HEK293T (cell line): ENCODE data around the gene GLRA3.

Experiments
- ARNT ChIP-seq: fragments of 450-650 bp; IDR thresholded peaks from 2 replicates; pipeline ENCODE4 v1.6.1; 2017; ENCODE audit warnings: mild to moderate bottlenecking
- BHLHE40 ChIP-seq: fragments of 450-650 bp; IDR thresholded peaks from 2 replicates; pipeline ENCODE4 v1.6.1; 2016; ENCODE audit warnings: mild to moderate bottlenecking, moderate library complexity, borderline replicate concordance
- CTBP1 ChIP-seq: fragments of 450-650 bp; IDR thresholded peaks from 2 replicates; pipeline ENCODE4 v1.6.1; 2016; ENCODE audit warnings: borderline replicate concordance
- FOXA1 ChIP-seq: fragments of 450-650 bp; IDR thresholded peaks from 2 replicates; pipeline ENCODE4 v1.6.1; 2016; ENCODE audit warnings: mild to moderate bottlenecking
- FOXK2 ChIP-seq: fragments of 450-650 bp; IDR thresholded peaks from 2 replicates; pipeline ENCODE4 v1.6.1; 2016; ENCODE audit warnings: mild to moderate bottlenecking
- FOXM1 ChIP-seq: fragments of 450-650 bp; IDR thresholded peaks from 2 replicates; pipeline ENCODE4 v1.6.1; 2017; ENCODE audit warnings: mild to moderate bottlenecking, borderline replicate concordance
- L3MBTL2 ChIP-seq: fragments of 450-650 bp; conservative IDR thresholded peaks from 2 replicates; pipeline ENCODE4 v1.6.1; 2016; ENCODE audit warnings: mild to moderate bottlenecking
- NFRKB ChIP-seq: fragments of 450-650 bp; IDR thresholded peaks from 2 replicates; pipeline ENCODE4 v1.6.1; 2016; ENCODE audit warnings: mild to moderate bottlenecking, moderate library complexity
- SP1 ChIP-seq: fragments of 450-650 bp; IDR thresholded peaks from 2 replicates; pipeline ENCODE4 v1.6.1; 2017
- SUZ12 ChIP-seq: fragments of 450-650 bp; IDR thresholded peaks from 2 replicates; pipeline ENCODE4 v1.6.1; 2016; ENCODE audit warnings: mild to moderate bottlenecking
- TARDBP ChIP-seq: fragments of 450-650 bp; IDR thresholded peaks from 2 replicates; pipeline ENCODE4 v1.6.1; 2016
- ZNF384 ChIP-seq: fragments of 450-650 bp; IDR thresholded peaks from 2 replicates; pipeline ENCODE4 v1.6.1; 2016
- TF ChIP-seq, protein P1 (sequence below): fragments of 450-650 bp; IDR thresholded peaks from 2 replicates; pipeline ENCODE4 v1.6.1; 2016

DNA sequence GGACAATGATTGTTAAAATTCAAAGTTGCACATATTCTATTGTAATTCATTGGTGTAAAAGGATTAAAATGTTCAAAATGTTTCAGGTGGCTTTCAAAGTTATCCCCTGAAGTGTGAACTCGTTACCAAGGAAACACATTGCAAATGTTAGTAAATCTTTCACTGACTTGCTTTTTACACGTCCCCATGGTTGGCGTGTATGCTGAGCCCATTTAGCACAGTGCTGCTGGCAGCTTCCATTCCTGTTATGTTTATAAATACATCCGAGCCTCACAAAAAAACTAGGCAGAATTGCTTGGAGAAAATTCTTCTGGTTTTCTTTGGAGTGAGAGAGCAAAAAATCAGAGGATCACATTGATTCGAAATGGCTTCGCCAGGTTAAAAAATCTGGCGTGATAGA, 200.9 kb downstream of the GLRA3 start:
- no peak for TF ChIP-seq FOXM1
- no peak for TF ChIP-seq FOXK2
- TF ChIP-seq TARDBP, result no peak
- TF ChIP-seq SP1, result no peak
- no peak for TF ChIP-seq FOXA1
- no peak for TF ChIP-seq SUZ12
- TF ChIP-seq, protein P1, sequence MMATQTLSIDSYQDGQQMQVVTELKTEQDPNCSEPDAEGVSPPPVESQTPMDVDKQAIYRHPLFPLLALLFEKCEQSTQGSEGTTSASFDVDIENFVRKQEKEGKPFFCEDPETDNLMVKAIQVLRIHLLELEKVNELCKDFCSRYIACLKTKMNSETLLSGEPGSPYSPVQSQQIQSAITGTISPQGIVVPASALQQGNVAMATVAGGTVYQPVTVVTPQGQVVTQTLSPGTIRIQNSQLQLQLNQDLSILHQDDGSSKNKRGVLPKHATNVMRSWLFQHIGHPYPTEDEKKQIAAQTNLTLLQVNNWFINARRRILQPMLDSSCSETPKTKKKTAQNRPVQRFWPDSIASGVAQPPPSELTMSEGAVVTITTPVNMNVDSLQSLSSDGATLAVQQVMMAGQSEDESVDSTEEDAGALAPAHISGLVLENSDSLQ, result no peak
- no peak for TF ChIP-seq ZNF384
- TF ChIP-seq NFRKB, result no peak
- no peak for TF ChIP-seq ARNT
- TF ChIP-seq L3MBTL2, result no peak
- no peak for TF ChIP-seq BHLHE40
- no peak for TF ChIP-seq CTBP1
